SK-N-MC (cell line): Measurements from ENCODE around the gene AMZ1.

Experiments
- EZH2 ChIP-seq: fragments of 200-600 bp; sonication (generic); IDR thresholded peaks from one replicate; pipeline ENCODE4 v1.6.1; 2017; ENCODE audit warnings: antibody characterized with exemption
- FOXP2 ChIP-seq: optimal IDR thresholded peaks from 2 replicates; pipeline ENCODE3; 2011; ENCODE audit warnings: mild to moderate bottlenecking, moderate library complexity; ENCODE audit not compliant: insufficient read depth; ENCODE audit errors: extremely low read length, control extremely low read depth
- POLR2AphosphoS5 ChIP-seq: IDR thresholded peaks from 2 replicates; pipeline ENCODE4 v1.6.1; 2012; ENCODE audit warnings: mild to moderate bottlenecking, low read depth, low read length, borderline replicate concordance

DNA sequence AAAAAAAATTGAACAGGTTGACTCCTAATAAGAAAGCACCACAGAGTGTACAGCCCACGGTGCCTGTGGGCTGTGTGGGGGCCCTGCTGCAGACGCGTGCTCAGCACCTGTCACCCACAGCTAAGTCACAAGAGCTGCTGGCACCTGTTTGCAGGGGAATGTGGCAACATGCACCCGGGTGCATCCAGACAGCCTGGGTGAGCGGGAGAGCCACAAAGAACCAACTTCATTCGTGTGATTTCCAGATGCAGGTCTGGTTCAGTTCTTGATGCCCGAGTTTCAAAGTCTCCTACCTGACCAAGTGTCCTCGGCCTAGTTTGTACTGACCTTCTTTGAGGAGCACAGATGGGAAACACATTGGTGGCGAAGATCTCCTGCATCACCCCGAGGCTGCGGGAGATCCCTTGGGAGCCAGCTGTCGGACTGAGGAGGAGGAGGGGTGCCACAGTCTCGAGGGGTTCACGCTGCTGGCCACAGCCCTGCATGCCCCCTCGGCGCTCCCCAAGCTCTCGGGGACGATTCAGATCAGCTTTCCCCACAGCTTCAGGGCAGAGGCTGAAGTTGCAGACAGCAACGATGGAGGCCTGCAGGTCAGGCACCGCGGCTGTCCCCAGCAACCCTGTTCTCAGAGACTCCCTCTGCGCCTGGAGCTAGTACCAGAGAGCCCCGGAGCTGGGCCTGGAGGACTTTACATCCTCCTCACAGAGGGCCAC, 35.3 kb downstream of the AMZ1 start:
- no peak for TF ChIP-seq POLR2AphosphoS5
- no peak for TF ChIP-seq EZH2
- TF ChIP-seq FOXP2: no peak
